Measurements from ENCODE around the gene IGSF11.

DNA sequence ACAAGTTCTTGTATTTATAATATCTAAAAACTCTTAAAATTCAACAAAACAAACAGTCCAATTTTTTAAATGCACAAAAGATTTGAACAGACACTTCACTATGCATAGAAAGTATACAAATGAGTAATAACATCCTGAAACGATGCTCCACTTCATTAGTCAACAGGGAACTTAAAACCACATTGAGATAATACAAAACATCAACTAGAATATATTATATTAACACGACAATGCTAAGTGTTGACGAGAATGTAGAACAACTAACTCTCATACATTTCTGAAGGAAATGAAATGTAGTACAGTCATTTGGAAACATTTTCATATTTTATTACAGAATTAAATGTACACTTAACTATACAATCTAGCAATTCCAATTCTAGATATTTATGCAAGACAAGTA lies 93.4 kb downstream of the IGSF11 start:
- TF ChIP-seq, protein P1, sequence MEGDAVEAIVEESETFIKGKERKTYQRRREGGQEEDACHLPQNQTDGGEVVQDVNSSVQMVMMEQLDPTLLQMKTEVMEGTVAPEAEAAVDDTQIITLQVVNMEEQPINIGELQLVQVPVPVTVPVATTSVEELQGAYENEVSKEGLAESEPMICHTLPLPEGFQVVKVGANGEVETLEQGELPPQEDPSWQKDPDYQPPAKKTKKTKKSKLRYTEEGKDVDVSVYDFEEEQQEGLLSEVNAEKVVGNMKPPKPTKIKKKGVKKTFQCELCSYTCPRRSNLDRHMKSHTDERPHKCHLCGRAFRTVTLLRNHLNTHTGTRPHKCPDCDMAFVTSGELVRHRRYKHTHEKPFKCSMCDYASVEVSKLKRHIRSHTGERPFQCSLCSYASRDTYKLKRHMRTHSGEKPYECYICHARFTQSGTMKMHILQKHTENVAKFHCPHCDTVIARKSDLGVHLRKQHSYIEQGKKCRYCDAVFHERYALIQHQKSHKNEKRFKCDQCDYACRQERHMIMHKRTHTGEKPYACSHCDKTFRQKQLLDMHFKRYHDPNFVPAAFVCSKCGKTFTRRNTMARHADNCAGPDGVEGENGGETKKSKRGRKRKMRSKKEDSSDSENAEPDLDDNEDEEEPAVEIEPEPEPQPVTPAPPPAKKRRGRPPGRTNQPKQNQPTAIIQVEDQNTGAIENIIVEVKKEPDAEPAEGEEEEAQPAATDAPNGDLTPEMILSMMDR (IDR thresholded peaks at IDR 0.05; ENCODE audit: insufficient read depth, low read depth, low read length) = no peak
- TF ChIP-seq EZH2 (IDR thresholded peaks at IDR 0.05; ENCODE audit: insufficient read depth, low read length) = no peak
